OCI-LY3 (cell line): Measurements from ENCODE around the gene NUPR1.

Experiments
- H2AFZ ChIP-seq: fragments of 200-600, 300-600 bp; shearing (Covaris generic); 2 replicates; pipeline ENCODE4 v1.6.0; 2014; ENCODE audit warnings: antibody characterized with exemption, low read depth, low read length
- H3K27ac ChIP-seq: fragments of 200-600, 300-600 bp; sonication (generic); 2 replicates; pipeline ENCODE4 v1.5.1; 2014; ENCODE audit warnings: mild to moderate bottlenecking, low read length, moderate library complexity, mixed read lengths
- H3K27me3 ChIP-seq: fragments of 200-600, 300-600 bp; sonication (generic); 2 replicates; pipeline ENCODE4 v1.6.1; 2014; ENCODE audit warnings: low read depth, low read length, mixed read lengths
- H3K36me3 ChIP-seq: fragments of 200-600, 300-600 bp; sonication (generic); replicated peaks from 2 replicates; pipeline ENCODE3; 2014; ENCODE audit warnings: low read depth, low read length, mixed read lengths
- H3K4me1 ChIP-seq: fragments of 300-600, 200-600 bp; sonication (generic); 2 replicates; pipeline ENCODE4 v1.6.1; 2014; ENCODE audit warnings: low read length, mixed read lengths
- H3K4me2 ChIP-seq: fragments of 200-600, 300-600 bp; sonication (generic); 2 replicates; pipeline ENCODE4 v1.6.1; 2014; ENCODE audit warnings: low read length, mixed read lengths
- H3K4me3 ChIP-seq: fragments of 300-600, 200-600 bp; sonication (generic); 2 replicates; pipeline ENCODE4 v1.5.1; 2014; ENCODE audit warnings: antibody characterized with exemption, mild to moderate bottlenecking, low read length, moderate library complexity
- H3K79me2 ChIP-seq: fragments of 300-600, 200-600 bp; shearing (Covaris generic); 2 replicates; pipeline ENCODE4 v1.6.1; 2014; ENCODE audit warnings: mild to moderate bottlenecking, low read length, mixed read lengths
- H3K9ac ChIP-seq: fragments of 300-600, 200-600 bp; shearing (Covaris generic); 2 replicates; pipeline ENCODE4 v1.6.0; 2014; ENCODE audit warnings: mild to moderate bottlenecking, low read length, moderate library complexity
- H3K9me3 ChIP-seq: fragments of 200-600, 300-600 bp; shearing (Covaris generic); 2 replicates; pipeline ENCODE4 v1.6.1; 2014; ENCODE audit warnings: low read length, mixed read lengths; ENCODE audit not compliant: insufficient read depth
- H4K20me1 ChIP-seq: fragments of 200-600, 300-600 bp; sonication (generic); 2 replicates; pipeline ENCODE4 v1.6.1; 2016; ENCODE audit warnings: low read length, mixed read lengths; ENCODE audit not compliant: insufficient read depth
- CTCF ChIP-seq: fragments of 200-600, 300-600 bp; sonication (generic); IDR thresholded peaks from 2 replicates; pipeline ENCODE4 v1.5.1; 2014; ENCODE audit warnings: antibody characterized with exemption, low read length, low read depth
- EZH2phosphoT487 ChIP-seq: fragments of 200-600 bp; shearing (Covaris generic); IDR thresholded peaks from 2 replicates; pipeline ENCODE4 v1.6.1; 2018; ENCODE audit warnings: antibody characterized with exemption, mixed run types, low read depth

The NUPR1 gene

GRCh38 chr16:28538733-28539596 is at the start of gene NUPR1:
NUPR1 (minus strand) TSS chr16:28538974; CDS start chr16:28538907, 67 bp downstream.
- H3K9me3 ChIP-seq: no peaks in the 10 kb centered on the region
- TF ChIP-seq EZH2phosphoT487: no peak
- no peak for TF ChIP-seq CTCF
- H3K4me3 ChIP-seq: no peak within 1 kb of the TSS
- no peak within 1 kb of the TSS for H2AFZ ChIP-seq
- no peaks in the 10 kb centered on the region for H3K27me3 ChIP-seq
- H3K9ac ChIP-seq: no peak within 1 kb of the TSS
- H3K36me3 ChIP-seq: no peaks in the 10 kb centered on the region
- H4K20me1 ChIP-seq: no peaks in the 10 kb centered on the region
- peak within 1 kb of the TSS; percentile 41; the same call in 1 of the 2 replicates for H3K27ac ChIP-seq
- peak within 1 kb of the TSS; percentile 22 for H3K4me2 ChIP-seq
- H3K4me1 ChIP-seq: peaks cover 72% of the 10 kb centered on the region
- H3K79me2 ChIP-seq: no peaks in the 10 kb centered on the region

GRCh38 chr16:28587386-28587785 is 48.6 kb upstream of the NUPR1 start:
- Histone ChIP-seq H3K4me3 (no peak overlapping the region), H3K9ac (no peak overlapping the region), H3K79me2 (no peaks in the 10 kb centered on the region), H3K27ac (no peak overlapping the region), H3K27me3 (no peaks in the 10 kb centered on the region), H3K9me3 (no peaks in the 10 kb centered on the region), H3K36me3 (peaks cover 23% of the 10 kb centered on the region), H3K4me2 (no peak overlapping the region), H2AFZ (no peak overlapping the region), H4K20me1 (no peaks in the 10 kb centered on the region), H3K4me1 (peaks cover 16% of the 10 kb centered on the region)
- TF ChIP-seq CTCF (no peak), EZH2phosphoT487 (no peak)

- Histone ChIP-seq H2AFZ (no peak overlapping the region), H3K27ac (no peak overlapping the region), H3K4me3 (no peak overlapping the region), H4K20me1 (no peaks in the 10 kb centered on the region), H3K36me3 (peaks cover 23% of the 10 kb centered on the region), H3K9me3 (no peaks in the 10 kb centered on the region), H3K27me3 (no peaks in the 10 kb centered on the region), H3K9ac (no peak overlapping the region), H3K79me2 (no peaks in the 10 kb centered on the region), H3K4me2 (no peak overlapping the region), H3K4me1 (peaks cover 16% of the 10 kb centered on the region)
- no peak for TF ChIP-seq CTCF
- no peak for TF ChIP-seq EZH2phosphoT487
Observed at GRCh38 chr16:28586466-28586865, 47.7 kb upstream of the NUPR1 start.

GRCh38 chr16:28585674-28586073 is 46.9 kb upstream of the NUPR1 start:
- peak overlapping the region; percentile 51; the same call in 1 of the 2 replicates for H3K27ac ChIP-seq
- H4K20me1 ChIP-seq: no peaks in the 10 kb centered on the region
- H3K4me2 ChIP-seq: peak overlapping the region; percentile 48
- H3K27me3 ChIP-seq: no peaks in the 10 kb centered on the region
- no peak overlapping the region for H3K4me3 ChIP-seq
- no peak for TF ChIP-seq CTCF
- TF ChIP-seq EZH2phosphoT487: no peak
- H3K9me3 ChIP-seq: no peaks in the 10 kb centered on the region
- H3K36me3 ChIP-seq: peaks cover 23% of the 10 kb centered on the region
- H3K4me1 ChIP-seq: peaks cover 16% of the 10 kb centered on the region
- no peaks in the 10 kb centered on the region for H3K79me2 ChIP-seq
- no peak overlapping the region for H3K9ac ChIP-seq
- no peak overlapping the region for H2AFZ ChIP-seq
